ENCODE results near the gene GAPVD1.

DNA sequence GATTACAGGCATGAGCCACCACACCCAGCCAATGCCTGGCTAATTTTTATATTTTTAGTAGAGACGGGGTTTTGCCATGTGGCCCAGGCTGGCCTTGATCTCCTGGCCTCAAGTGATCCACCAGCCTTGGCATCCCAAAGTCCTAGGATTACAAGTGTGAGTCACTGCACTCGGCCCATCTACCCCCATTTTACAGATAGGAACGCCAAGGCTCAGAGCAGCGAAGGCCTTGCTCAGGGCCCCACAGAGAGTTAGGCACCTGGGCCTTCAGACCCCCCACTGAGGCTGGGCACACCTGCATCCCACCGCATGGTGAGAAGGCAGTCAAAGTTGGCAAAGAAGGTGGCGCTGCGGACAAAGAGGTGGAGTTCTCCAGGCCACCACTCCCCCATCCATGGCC is 143.1 kb downstream of the GAPVD1 start:
- TF ChIP-seq, protein P1, sequence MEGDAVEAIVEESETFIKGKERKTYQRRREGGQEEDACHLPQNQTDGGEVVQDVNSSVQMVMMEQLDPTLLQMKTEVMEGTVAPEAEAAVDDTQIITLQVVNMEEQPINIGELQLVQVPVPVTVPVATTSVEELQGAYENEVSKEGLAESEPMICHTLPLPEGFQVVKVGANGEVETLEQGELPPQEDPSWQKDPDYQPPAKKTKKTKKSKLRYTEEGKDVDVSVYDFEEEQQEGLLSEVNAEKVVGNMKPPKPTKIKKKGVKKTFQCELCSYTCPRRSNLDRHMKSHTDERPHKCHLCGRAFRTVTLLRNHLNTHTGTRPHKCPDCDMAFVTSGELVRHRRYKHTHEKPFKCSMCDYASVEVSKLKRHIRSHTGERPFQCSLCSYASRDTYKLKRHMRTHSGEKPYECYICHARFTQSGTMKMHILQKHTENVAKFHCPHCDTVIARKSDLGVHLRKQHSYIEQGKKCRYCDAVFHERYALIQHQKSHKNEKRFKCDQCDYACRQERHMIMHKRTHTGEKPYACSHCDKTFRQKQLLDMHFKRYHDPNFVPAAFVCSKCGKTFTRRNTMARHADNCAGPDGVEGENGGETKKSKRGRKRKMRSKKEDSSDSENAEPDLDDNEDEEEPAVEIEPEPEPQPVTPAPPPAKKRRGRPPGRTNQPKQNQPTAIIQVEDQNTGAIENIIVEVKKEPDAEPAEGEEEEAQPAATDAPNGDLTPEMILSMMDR (IDR thresholded peaks at IDR 0.05) = no peak
- no peak for TF ChIP-seq POLR2A (IDR thresholded peaks at IDR 0.05)
